Measurements from ENCODE around the gene TSPO. TPM values are rescaled to one million over a fixed set of nuclear protein-coding genes. Genes with fewer than 3 reads are reported as not detected.

TSPO gene
- total and polyA plus RNA-seq, 2 of the 13 experiments (the other 11 are each of a cell fraction or from before 2014, with no cell fraction given) = 0.46 to 1.4 TPM

- TF ChIP-seq MBNL3 (CRISPR knock-in tag; conservative IDR thresholded peaks at IDR 0.05) (no peak), ZNF562 (CRISPR knock-in tag; IDR thresholded peaks at IDR 0.05; ENCODE audit: borderline replicate concordance) (no peak), BORCS8-MEF2B (CRISPR knock-in tag; IDR thresholded peaks at IDR 0.05) (no peak; the same call in 1 of the 2 replicates), ATRX (CRISPR knock-in tag; IDR thresholded peaks at IDR 0.05; ENCODE audit: borderline replicate concordance) (no peak), BCLAF1 (IDR thresholded peaks at IDR 0.05) (no peak), NONO (IDR thresholded peaks at IDR 0.05) (no peak), NONO (CRISPR knock-in tag; conservative IDR thresholded peaks at IDR 0.05) (peak; percentile 60), SRF (IDR thresholded peaks at IDR 0.05; ENCODE audit: low read depth, low read length) (no peak), NRL (CRISPR knock-in tag; IDR thresholded peaks at IDR 0.05; ENCODE audit: borderline replicate concordance) (peak; percentile 21; the same call in 1 of the 2 replicates), CBX5 (CRISPR knock-in tag; IDR thresholded peaks at IDR 0.05; ENCODE audit: borderline replicate concordance) (peak; percentile 89), ZBTB3 (CRISPR knock-in tag; IDR thresholded peaks at IDR 0.05; ENCODE audit: borderline replicate concordance, low read depth) (no peak), ZKSCAN5 (CRISPR knock-in tag; IDR thresholded peaks at IDR 0.05) (no peak), MXD4 (CRISPR knock-in tag; IDR thresholded peaks at IDR 0.05) (peak; percentile 97), FOXC1 (CRISPR knock-in tag; IDR thresholded peaks at IDR 0.05; ENCODE audit: borderline replicate concordance) (peak; percentile 55; the same call in 1 of the 2 replicates), ZNF331 (CRISPR knock-in tag; IDR thresholded peaks at IDR 0.05) (peak; percentile 83), EZH2 (conservative IDR thresholded peaks at IDR 0.05; ENCODE audit: low read depth, low read length) (no peak), NFE2L2 (IDR thresholded peaks at IDR 0.05; ENCODE audit: low read length) (no peak), ZSCAN25 (CRISPR knock-in tag; IDR thresholded peaks at IDR 0.05) (no peak), KLF13 (CRISPR knock-in tag; IDR thresholded peaks at IDR 0.05) (no peak), ZNF720 (CRISPR knock-in tag; IDR thresholded peaks at IDR 0.05) (no peak), TAF15 (IDR thresholded peaks at IDR 0.05; ENCODE audit: low read depth, low read length, poor library complexity, severe bottlenecking) (no peak), ZNF282 (IDR thresholded peaks at IDR 0.05; ENCODE audit: partially characterized antibody) (no peak), GFI1 (CRISPR knock-in tag; IDR thresholded peaks at IDR 0.05; ENCODE audit: borderline replicate concordance) (peak; percentile 77; the same call in 1 of the 2 replicates), TBP (CRISPR knock-in tag; IDR thresholded peaks at IDR 0.05) (no peak), CEBPG (CRISPR knock-in tag; IDR thresholded peaks at IDR 0.05) (peak; percentile 34; the same call in 1 of the 2 replicates), KMT2B (CRISPR knock-in tag; IDR thresholded peaks at IDR 0.05) (peak; percentile 88)
Measured at GRCh38 chr22:43142880-43143562, 8.3 kb upstream of the TSPO start, which contains the start of gene MCAT (continued).

Measured in HepG2 (cell line).